Upper lobe of left lung (tissue), 6 donors: ENCODE results near the gene SLC35A3. TPM values are rescaled to one million over a fixed set of nuclear protein-coding genes. Genes with fewer than 3 reads are reported as not detected.

Experiments
- ATAC-seq, 2 donors: fragments of 200-7000 bp; cut with Tn5 transposase; one replicate each; pipeline ENCODE4 v1.9.1; 2022; ENCODE audit warnings: mild to moderate bottlenecking in 2 of 2, moderate library complexity in 2 of 2; ENCODE audit not compliant: low FRiP score in 2 of 2
- DNase-seq, 2 donors: peaks; one replicate each; pipeline ENCODE4 v3.0.0-alpha.2; 2019 to 2020
- H3K27ac ChIP-seq, 4 donors: fragments of 200-600 bp; sonication (generic); one replicate each; pipeline ENCODE4 v1.5.1; 2016 to 2019
- H3K27me3 ChIP-seq, 4 donors: fragments of 200-600 bp; sonication (generic); one replicate each; pipeline ENCODE4 v1.5.1; 2017 to 2019
- H3K36me3 ChIP-seq, 4 donors: fragments of 200-600 bp; sonication (generic); one replicate each; pipeline ENCODE4 v1.5.1; 2016 to 2019
- H3K4me1 ChIP-seq, 4 donors: fragments of 200-600 bp; sonication (generic); one replicate each; pipeline ENCODE4 v1.5.1; 2018 to 2019
- H3K4me3 ChIP-seq, 4 donors: fragments of 200-600 bp; sonication (generic); one replicate each; pipeline ENCODE4 v1.5.1; 2017 to 2019; ENCODE audit warnings: mild to moderate bottlenecking in 2 of 4, moderate library complexity in 1 of 4
- H3K9me3 ChIP-seq, 4 donors: fragments of 200-600 bp; sonication (generic); one replicate each; pipeline ENCODE4 v1.5.1; 2018 to 2019
- CTCF ChIP-seq, 6 experiments: fragments of 450-650 bp in 4 of 6; fragments of 200-600 bp in 2 of 6; sonication (generic) in 2 of 6; IDR thresholded peaks; one replicate each; pipeline ENCODE4 v1.5.1; 2016 to 2019; ENCODE audit warnings: antibody characterized with exemption in 6 of 6
- EP300 ChIP-seq, 4 donors: sonication (generic); formaldehyde crosslinking; IDR thresholded peaks; one replicate each; pipeline ENCODE4 v1.5.1; 2017; ENCODE audit warnings: antibody characterized with exemption in 4 of 4, control low read depth in 2 of 4
- POLR2A ChIP-seq, 4 donors: fragments of 450-650 bp; IDR thresholded peaks; one replicate each; pipeline ENCODE4 v1.5.1; 2016 to 2017; ENCODE audit warnings: antibody characterized with exemption in 4 of 4, mild to moderate bottlenecking in 2 of 4
- POLR2AphosphoS5 ChIP-seq, 2 donors: sonication (generic); formaldehyde crosslinking; IDR thresholded peaks; one replicate each; pipeline ENCODE4 v1.5.1; 2017; ENCODE audit warnings: antibody characterized with exemption in 2 of 2
- WGBS, 2 donors: methylation state at CpG; one replicate each; pipeline ENCODE4 v1.1.5; 2017 to 2018; 5-methylcytosine and 5-hydroxymethylcytosine counted together
- total RNA-seq, 6 donors: library from RNA; depleted of rRNA in 4 of 6; stranded (reverse); fragments of >200 nt in 4 of 6; gene quantifications; one replicate each; pipeline versions ENCODE4 v1.1.0 to v1.2.1, GENCODE V29; 2016 to 2021
- donor health status: DM: no; HTN: no; CAD: no; lungs with moderate emphysema.
- donor health status: DM: no; HTN: yes; CAD: no; lungs with severe emphysema.

The SLC35A3 gene
- total RNA-seq, 6 donors from 2014 or later = 19.9 to 49.7 (median 25.2) TPM

DNA sequence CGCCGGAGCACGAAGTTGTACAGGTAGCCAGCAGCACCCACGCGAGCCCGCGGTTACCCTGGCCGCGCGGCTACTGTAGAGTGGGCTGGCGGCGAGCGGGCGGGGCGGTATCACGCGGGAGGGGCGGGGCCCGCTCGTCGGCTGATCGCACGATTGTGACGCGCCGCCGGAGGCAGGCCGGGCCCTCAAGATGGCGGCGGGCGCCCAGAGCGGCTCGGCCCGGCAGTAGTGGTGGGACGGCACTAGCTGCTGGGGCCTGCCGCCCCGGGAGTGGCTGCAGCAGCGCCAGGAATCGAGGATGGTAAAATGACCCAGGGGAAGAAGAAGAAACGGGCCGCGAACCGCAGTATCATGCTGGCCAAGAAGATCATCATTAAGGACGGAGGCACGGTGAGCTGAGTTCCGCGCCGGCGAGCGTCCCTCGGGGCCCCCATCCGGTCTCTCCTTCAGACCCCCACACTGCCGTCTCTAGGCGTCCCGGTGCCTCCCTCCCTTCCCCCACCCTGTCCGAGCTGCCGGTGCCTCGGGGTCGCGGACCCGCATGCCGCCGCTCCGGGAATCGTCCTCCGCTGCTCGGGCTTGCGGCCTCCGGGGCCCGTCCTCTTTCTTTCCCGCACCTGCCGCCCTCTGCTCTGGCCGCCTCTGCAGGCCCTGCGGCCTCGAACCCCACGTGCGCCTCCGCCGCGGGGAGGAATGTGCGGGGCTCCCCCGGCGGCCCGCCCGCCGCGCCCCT lies 68.3 kb downstream of the SLC35A3 start:
- DNase-seq (peak; percentile 95 to 99), ATAC-seq (peak; percentile 99)
- H3K4me3 ChIP-seq = peak overlapping the region; percentile 80 to 95 (median 84)
- 0% methylated on average over 7 to 49 of the region's 87 CpGs for WGBS, 2 donors
- H3K27me3 ChIP-seq = no peaks in the 10 kb centered on the region
- H3K4me1 ChIP-seq = peaks cover 30 to 53% (median 33%) of the 10 kb centered on the region in 4 donors
- no peaks in the 10 kb centered on the region for H3K9me3 ChIP-seq
- no peaks in the 10 kb centered on the region for H3K36me3 ChIP-seq
- TF ChIP-seq POLR2A (IDR thresholded peaks at IDR 0.05) (peak in 3 of 4 donors; percentile 88 to 97 (median 97)), POLR2AphosphoS5 (IDR thresholded peaks at IDR 0.05) (peak; percentile 89 to 98), CTCF (IDR thresholded peaks at IDR 0.05) (peak in 1 of 6 experiments; percentile 7), EP300 (IDR thresholded peaks at IDR 0.05) (peak in 1 of 4 donors; percentile 51)
- H3K27ac ChIP-seq = peak overlapping the region; percentile 99 to 100 (median 100)

- Histone ChIP-seq H3K4me3 (peak overlapping the region; percentile 80 to 95 (median 84)), H3K9me3 (no peaks in the 10 kb centered on the region), H3K27me3 (no peaks in the 10 kb centered on the region), H3K4me1 (peaks cover 30 to 60% (median 33%) of the 10 kb centered on the region in 4 donors), H3K27ac (peak overlapping the region; percentile 99 to 100 (median 100)), H3K36me3 (no peaks in the 10 kb centered on the region)
- TF ChIP-seq CTCF (IDR thresholded peaks at IDR 0.05) (no peak), EP300 (IDR thresholded peaks at IDR 0.05) (peak in 2 of 4 donors; percentile 27 to 39), POLR2AphosphoS5 (IDR thresholded peaks at IDR 0.05) (peak; percentile 64 to 67), POLR2A (IDR thresholded peaks at IDR 0.05) (peak in 1 of 4 donors; percentile 32)
- peak in 1 of 2 donors; percentile 73 for ATAC-seq
- 0 to 2% methylated on average over 11 to 24 of the region's 37 CpGs for WGBS, 2 donors
- DNase-seq = peak in 1 of 2 donors; percentile 71
These were observed 69.0 kb downstream of the SLC35A3 start for GRCh38 chr1:100038660-100039287.

DNA sequence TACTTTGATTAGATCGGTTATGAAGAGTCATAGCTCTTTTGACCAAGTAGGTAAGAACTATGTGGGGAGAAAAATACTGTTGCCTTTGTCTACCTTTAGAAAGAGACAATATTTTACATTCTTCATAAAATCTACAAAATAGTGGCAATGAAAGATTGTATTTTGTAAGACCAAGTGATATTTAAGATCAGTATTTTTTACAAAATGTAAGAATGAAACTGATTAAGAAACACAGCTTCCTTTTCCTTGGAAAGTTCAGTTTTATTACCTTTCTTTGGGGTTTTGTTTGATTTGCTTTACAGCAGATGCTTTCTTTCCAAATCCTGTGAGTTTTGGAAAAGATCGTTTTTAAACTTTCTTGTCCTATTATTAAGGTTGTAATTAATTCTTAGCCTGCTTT lies 69.8 kb downstream of the SLC35A3 start:
- H3K9me3 ChIP-seq = no peaks in the 10 kb centered on the region
- peaks cover 30 to 60% (median 33%) of the 10 kb centered on the region in 4 donors for H3K4me1 ChIP-seq
- no peaks in the 10 kb centered on the region for H3K36me3 ChIP-seq
- peak overlapping the region in 3 of 4 donors; percentile 83 to 95 (median 85) for H3K4me3 ChIP-seq
- H3K27me3 ChIP-seq = no peaks in the 10 kb centered on the region
- no peak for DNase-seq
- TF ChIP-seq EP300 (IDR thresholded peaks at IDR 0.05) = no peak
- no peak for TF ChIP-seq CTCF (IDR thresholded peaks at IDR 0.05)
- TF ChIP-seq POLR2A (IDR thresholded peaks at IDR 0.05) = no peak
- no peak for TF ChIP-seq POLR2AphosphoS5 (IDR thresholded peaks at IDR 0.05)
- no peak for ATAC-seq
- 14% methylated on average over 2 of the region's 2 CpGs for WGBS, 2 donors
- peak overlapping the region; percentile 99 to 100 (median 100) for H3K27ac ChIP-seq

- DNase-seq (no peak), ATAC-seq (no peak)
- 94% methylated on average over 5 of the region's 5 CpGs for WGBS, 2 donors
- Histone ChIP-seq H3K4me1 (peaks cover 24 to 61% (median 34%) of the 10 kb centered on the region in 4 donors), H3K27ac (no peak overlapping the region), H3K36me3 (peaks cover 0 to 3% (median 0%) of the 10 kb centered on the region in 4 donors), H3K4me3 (no peak overlapping the region), H3K9me3 (no peaks in the 10 kb centered on the region), H3K27me3 (no peaks in the 10 kb centered on the region)
- TF ChIP-seq EP300 (IDR thresholded peaks at IDR 0.05) (no peak), POLR2A (IDR thresholded peaks at IDR 0.05) (no peak), CTCF (IDR thresholded peaks at IDR 0.05) (no peak), POLR2AphosphoS5 (IDR thresholded peaks at IDR 0.05) (no peak)
These were observed 75.4 kb downstream of the SLC35A3 start for GRCh38 chr1:100045206-100045605.
